Measurements from ENCODE around the gene VASH1.
A peak's percentile ranks its signal among the peaks of the same experiment; 100 is the strongest.

VASH1 gene

GRCh38 chr14:76756371-76756750 lies 4.9 kb upstream of the VASH1 start (continued):
- no peak for TF ChIP-seq ZNF280C (tag by site-specific recombination; IDR thresholded peaks at IDR 0.05)
- no peak for TF ChIP-seq ZNF791 (tag by site-specific recombination; IDR thresholded peaks at IDR 0.05)
- TF ChIP-seq ZNF394 (tag by site-specific recombination; IDR thresholded peaks at IDR 0.05; ENCODE audit: borderline replicate concordance), result no peak
- TF ChIP-seq SP3 (tag by site-specific recombination; IDR thresholded peaks at IDR 0.05), result no peak
- no peak for TF ChIP-seq ZNF169 (tag by site-specific recombination; IDR thresholded peaks at IDR 0.05)
- TF ChIP-seq SP2 (tag by site-specific recombination; IDR thresholded peaks at IDR 0.05), result no peak

DNA sequence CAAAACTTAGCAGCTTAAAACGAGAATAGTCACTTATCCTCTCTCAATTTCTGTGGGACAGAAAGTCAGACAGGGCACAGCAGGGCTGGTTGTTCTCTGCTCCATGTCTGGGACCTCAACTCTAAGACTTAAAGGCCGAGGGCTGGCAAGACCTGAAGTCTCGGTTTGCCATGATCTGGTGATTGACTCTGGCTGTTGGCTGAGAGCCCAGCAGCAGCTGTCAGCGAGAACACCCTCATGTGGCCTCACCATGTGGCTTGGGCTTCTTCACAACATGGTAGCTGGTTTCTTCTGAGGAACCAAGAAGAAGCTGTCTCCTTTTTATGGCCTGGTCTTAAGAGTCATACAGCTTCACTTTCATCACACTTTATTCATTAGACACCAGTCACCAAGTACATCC lies 1.7 kb upstream of the VASH1 start:
- Histone ChIP-seq H3K9me3 (ENCODE audit: control insufficient read depth, insufficient read depth, low read depth, low read length) (no peaks in the 10 kb centered on the region), H3K36me3 (ENCODE audit: control insufficient read depth in 2 of 2, insufficient read depth in 1 of 2, low read length in 2 of 2) (no peaks in the 10 kb centered on the region), H3K4me3 (ENCODE audit: low read depth, low read length) (no peak overlapping the region), H3K27ac (ENCODE audit: extremely low read depth, low read depth, low read length) (no peak overlapping the region), H3K4me1 (ENCODE audit: control insufficient read depth, insufficient read depth, low read length) (peaks cover 4% of the 10 kb centered on the region; the same call in 1 of the 2 replicates)
- CTCF ChIA-PET, result interaction anchor here (0.8 kb wide), 1 partner anchor 49 kb away, joined by 4 read pairs; no protein-coding TSS in a partner anchor
- TF ChIP-seq, protein P1, sequence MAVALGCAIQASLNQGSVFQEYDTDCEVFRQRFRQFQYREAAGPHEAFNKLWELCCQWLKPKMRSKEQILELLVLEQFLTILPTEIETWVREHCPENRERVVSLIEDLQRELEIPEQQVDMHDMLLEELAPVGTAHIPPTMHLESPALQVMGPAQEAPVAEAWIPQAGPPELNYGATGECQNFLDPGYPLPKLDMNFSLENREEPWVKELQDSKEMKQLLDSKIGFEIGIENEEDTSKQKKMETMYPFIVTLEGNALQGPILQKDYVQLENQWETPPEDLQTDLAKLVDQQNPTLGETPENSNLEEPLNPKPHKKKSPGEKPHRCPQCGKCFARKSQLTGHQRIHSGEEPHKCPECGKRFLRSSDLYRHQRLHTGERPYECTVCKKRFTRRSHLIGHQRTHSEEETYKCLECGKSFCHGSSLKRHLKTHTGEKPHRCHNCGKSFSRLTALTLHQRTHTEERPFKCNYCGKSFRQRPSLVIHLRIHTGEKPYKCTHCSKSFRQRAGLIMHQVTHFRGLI (tag by site-specific recombination; IDR thresholded peaks at IDR 0.05), result 0 out of 2 replicates have a peak, but pooled peaks have one; percentile 54
- TF ChIP-seq ZNF658 (tag by site-specific recombination; IDR thresholded peaks at IDR 0.05), result no peak
- POLR2A ChIA-PET, result no interaction called here

DNA sequence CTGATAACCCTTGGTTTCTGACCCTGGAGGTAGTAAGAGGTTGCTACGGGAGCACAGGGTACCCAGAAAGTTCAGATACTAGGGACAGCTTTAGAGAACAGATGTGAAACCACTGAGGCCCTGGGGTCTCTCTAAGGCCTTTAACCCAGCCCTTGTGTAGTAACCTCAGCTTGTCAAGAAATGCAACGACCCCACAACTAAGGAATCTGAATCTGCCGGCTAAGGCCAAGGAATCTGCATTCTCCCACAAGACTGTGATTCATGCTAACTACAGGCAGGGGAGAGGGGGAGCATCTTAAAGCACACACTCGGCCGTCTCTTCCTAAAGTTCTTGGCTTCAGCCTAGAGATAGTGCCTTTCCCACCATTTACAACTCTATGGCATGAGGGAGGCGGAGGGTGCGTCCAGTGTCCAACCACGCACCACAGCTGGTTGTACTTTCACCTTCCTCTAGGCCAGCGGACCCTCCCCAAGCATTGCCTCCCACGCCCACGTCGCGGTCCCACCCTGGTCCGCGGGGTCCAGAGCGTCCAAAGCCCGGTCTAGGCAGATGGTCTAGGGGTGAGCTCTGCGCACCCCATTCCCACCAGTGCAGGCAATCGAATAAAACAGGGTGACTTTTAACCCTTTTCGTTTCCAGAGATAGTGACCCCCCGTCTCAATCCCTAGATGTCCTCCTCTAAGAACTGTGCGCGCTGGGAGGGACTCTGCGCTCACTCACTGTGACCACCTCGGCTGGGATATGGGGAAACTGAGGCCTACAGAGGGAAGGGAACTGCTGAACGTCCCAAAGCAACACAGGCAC lies 735 bp upstream of the VASH1 start:
- CTCF ChIA-PET, result interaction anchor here (0.6 to 0.8 kb wide), 2 partner anchors 15 to 50 kb away, joined by 3 to 4 read pairs; no protein-coding TSS in a partner anchor
- POLR2A ChIA-PET, result no interaction called here
- Histone ChIP-seq H3K4me1 (ENCODE audit: control insufficient read depth, insufficient read depth, low read length) (peaks cover 4% of the 10 kb centered on the region; the same call in 1 of the 2 replicates), H3K9me3 (ENCODE audit: control insufficient read depth, insufficient read depth, low read depth, low read length) (no peaks in the 10 kb centered on the region), H3K36me3 (ENCODE audit: control insufficient read depth in 2 of 2, insufficient read depth in 1 of 2, low read length in 2 of 2) (no peaks in the 10 kb centered on the region), H3K4me3 (ENCODE audit: low read depth, low read length) (peak overlapping the region; percentile 59), H3K27ac (ENCODE audit: extremely low read depth, low read depth, low read length) (no peak overlapping the region; the same call in 1 of the 2 replicates)
- TF ChIP-seq, protein P1 (tag by site-specific recombination; IDR thresholded peaks at IDR 0.05), result 0 out of 2 replicates have a peak, but pooled peaks have one; percentile 10
- TF ChIP-seq TCF7L2 (IDR thresholded peaks at IDR 0.05; ENCODE audit: borderline replicate concordance, low read depth, low read length), result no peak

DNA sequence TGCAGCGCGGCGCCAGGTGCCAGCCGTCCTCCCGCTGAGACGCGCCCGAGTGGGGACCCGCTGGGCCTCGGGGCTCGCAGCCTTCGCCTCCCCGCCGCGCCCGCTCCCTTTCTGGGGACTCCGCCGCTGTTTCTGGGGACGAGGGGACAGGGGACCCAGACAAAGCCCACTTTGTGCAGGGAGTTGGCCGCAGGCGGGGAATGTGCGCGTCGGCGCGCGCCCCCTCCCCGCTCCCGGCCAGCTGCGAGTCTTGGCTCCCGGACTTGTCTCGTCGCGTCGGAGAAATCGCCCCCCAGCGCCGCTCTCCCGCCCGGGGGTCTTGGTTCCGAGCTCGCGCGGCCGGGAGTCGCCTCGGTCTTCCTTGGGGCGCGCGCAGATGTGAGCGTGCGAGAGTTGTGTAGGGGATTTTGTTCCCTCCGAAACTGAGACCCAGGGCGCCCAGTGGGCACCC lies 717 bp downstream of the VASH1 start:
- Histone ChIP-seq H3K4me3 (ENCODE audit: low read depth, low read length) (peak overlapping the region; percentile 59), H3K27ac (ENCODE audit: extremely low read depth, low read depth, low read length) (peak overlapping the region; percentile 47; the same call in 1 of the 2 replicates), H3K9me3 (ENCODE audit: control insufficient read depth, insufficient read depth, low read depth, low read length) (no peaks in the 10 kb centered on the region), H3K4me1 (ENCODE audit: control insufficient read depth, insufficient read depth, low read length) (peaks cover 4% of the 10 kb centered on the region; the same call in 1 of the 2 replicates), H3K36me3 (ENCODE audit: control insufficient read depth in 2 of 2, insufficient read depth in 1 of 2, low read length in 2 of 2) (no peaks in the 10 kb centered on the region)
- POLR2A ChIA-PET, result interaction anchor here (1.0 kb wide), 1 partner anchor 11 kb away, joined by 3 read pairs; no protein-coding TSS in a partner anchor
- CTCF ChIA-PET, result no interaction called here
- TF ChIP-seq ZNF596 (tag by site-specific recombination; IDR thresholded peaks at IDR 0.05), result no peak
- TF ChIP-seq, protein P2, sequence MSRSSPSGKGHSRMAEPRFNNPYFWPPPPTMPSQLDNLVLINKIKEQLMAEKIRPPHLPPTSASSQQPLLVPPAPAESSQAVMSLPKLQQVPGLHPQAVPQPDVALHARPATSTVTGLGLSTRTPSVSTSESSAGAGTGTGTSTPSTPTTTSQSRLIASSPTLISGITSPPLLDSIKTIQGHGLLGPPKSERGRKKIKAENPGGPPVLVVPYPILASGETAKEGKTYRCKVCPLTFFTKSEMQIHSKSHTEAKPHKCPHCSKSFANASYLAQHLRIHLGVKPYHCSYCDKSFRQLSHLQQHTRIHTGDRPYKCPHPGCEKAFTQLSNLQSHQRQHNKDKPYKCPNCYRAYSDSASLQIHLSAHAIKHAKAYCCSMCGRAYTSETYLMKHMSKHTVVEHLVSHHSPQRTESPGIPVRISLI (tag by site-specific recombination; IDR thresholded peaks at IDR 0.05), result no peak
- TF ChIP-seq, protein P3, sequence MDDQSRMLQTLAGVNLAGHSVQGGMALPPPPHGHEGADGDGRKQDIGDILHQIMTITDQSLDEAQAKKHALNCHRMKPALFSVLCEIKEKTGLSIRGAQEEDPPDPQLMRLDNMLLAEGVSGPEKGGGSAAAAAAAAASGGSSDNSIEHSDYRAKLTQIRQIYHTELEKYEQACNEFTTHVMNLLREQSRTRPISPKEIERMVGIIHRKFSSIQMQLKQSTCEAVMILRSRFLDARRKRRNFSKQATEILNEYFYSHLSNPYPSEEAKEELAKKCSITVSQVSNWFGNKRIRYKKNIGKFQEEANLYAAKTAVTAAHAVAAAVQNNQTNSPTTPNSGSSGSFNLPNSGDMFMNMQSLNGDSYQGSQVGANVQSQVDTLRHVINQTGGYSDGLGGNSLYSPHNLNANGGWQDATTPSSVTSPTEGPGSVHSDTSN (CRISPR knock-in tag; IDR thresholded peaks at IDR 0.05), result no peak
- no peak for TF ChIP-seq ZNF776 (tag by site-specific recombination; IDR thresholded peaks at IDR 0.05; ENCODE audit: borderline replicate concordance)
- TF ChIP-seq ZNF169 (tag by site-specific recombination; IDR thresholded peaks at IDR 0.05), result no peak
- TF ChIP-seq ZNF23 (tag by site-specific recombination; IDR thresholded peaks at IDR 0.05; ENCODE audit: borderline replicate concordance), result no peak
- TF ChIP-seq EGR2 (tag by site-specific recombination; IDR thresholded peaks at IDR 0.05; ENCODE audit: low read depth), result no peak
- TF ChIP-seq ZNF121 (tag by site-specific recombination; IDR thresholded peaks at IDR 0.05), result no peak
- TF ChIP-seq PRDM4 (tag by site-specific recombination; IDR thresholded peaks at IDR 0.05), result no peak
